ENCODE measurements around the gene USP17L30.
"Not testable (repeated sequence)": the region's sequence is repeated elsewhere in the genome, so short reads cannot be mapped to it uniquely, and the experiment has no call there.

DNA sequence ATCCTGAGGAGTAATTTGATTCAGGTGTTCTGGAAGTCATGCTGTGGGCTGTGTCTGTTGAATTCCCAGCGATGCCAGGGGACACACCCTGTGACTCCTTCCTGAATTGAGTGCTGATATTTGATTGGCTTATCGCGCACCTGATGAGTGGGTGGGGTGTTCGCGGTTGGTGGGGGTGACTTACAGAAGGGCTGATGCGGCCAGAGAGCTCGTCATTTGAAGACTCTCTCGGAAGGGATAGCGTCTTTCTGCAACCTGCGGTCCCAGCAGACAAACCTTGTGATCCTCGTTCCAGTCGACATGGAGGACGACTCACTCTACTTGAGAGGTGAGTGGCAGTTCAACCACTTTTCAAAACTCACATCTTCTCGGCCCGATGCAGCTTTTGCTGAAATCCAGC lies 33.3 kb upstream of the USP17L30 start, which contains the start of gene USP17L25:
- not testable (repeated sequence) for TF ChIP-seq ARNTL (CRISPR knock-in tag; IDR thresholded peaks at IDR 0.05; ENCODE audit: borderline replicate concordance, low read depth); SNAI2 (CRISPR knock-in tag; IDR thresholded peaks at IDR 0.05); GLIS3 (CRISPR knock-in tag; IDR thresholded peaks at IDR 0.05); RARB (CRISPR knock-in tag; IDR thresholded peaks at IDR 0.05); ZNF8 (CRISPR knock-in tag; IDR thresholded peaks at IDR 0.05); ZFP30 (CRISPR knock-in tag; IDR thresholded peaks at IDR 0.05); ZFP3 (CRISPR knock-in tag; IDR thresholded peaks at IDR 0.05); OSR1 (CRISPR knock-in tag; IDR thresholded peaks at IDR 0.05); ESRRG (CRISPR knock-in tag; IDR thresholded peaks at IDR 0.05)
- TF ChIP-seq, protein P1, sequence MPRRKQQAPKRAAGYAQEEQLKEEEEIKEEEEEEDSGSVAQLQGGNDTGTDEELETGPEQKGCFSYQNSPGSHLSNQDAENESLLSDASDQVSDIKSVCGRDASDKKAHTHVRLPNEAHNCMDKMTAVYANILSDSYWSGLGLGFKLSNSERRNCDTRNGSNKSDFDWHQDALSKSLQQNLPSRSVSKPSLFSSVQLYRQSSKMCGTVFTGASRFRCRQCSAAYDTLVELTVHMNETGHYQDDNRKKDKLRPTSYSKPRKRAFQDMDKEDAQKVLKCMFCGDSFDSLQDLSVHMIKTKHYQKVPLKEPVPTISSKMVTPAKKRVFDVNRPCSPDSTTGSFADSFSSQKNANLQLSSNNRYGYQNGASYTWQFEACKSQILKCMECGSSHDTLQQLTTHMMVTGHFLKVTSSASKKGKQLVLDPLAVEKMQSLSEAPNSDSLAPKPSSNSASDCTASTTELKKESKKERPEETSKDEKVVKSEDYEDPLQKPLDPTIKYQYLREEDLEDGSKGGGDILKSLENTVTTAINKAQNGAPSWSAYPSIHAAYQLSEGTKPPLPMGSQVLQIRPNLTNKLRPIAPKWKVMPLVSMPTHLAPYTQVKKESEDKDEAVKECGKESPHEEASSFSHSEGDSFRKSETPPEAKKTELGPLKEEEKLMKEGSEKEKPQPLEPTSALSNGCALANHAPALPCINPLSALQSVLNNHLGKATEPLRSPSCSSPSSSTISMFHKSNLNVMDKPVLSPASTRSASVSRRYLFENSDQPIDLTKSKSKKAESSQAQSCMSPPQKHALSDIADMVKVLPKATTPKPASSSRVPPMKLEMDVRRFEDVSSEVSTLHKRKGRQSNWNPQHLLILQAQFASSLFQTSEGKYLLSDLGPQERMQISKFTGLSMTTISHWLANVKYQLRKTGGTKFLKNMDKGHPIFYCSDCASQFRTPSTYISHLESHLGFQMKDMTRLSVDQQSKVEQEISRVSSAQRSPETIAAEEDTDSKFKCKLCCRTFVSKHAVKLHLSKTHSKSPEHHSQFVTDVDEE (CRISPR knock-in tag; IDR thresholded peaks at IDR 0.05), result not testable (repeated sequence)
- TF ChIP-seq, protein P2, sequence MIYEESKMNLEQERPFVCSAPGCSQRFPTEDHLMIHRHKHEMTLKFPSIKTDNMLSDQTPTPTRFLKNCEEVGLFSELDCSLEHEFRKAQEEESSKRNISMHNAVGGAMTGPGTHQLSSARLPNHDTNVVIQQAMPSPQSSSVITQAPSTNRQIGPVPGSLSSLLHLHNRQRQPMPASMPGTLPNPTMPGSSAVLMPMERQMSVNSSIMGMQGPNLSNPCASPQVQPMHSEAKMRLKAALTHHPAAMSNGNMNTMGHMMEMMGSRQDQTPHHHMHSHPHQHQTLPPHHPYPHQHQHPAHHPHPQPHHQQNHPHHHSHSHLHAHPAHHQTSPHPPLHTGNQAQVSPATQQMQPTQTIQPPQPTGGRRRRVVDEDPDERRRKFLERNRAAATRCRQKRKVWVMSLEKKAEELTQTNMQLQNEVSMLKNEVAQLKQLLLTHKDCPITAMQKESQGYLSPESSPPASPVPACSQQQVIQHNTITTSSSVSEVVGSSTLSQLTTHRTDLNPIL (CRISPR knock-in tag; IDR thresholded peaks at IDR 0.05; ENCODE audit: low read depth), result not testable (repeated sequence)
